GM19239 (cell line): Measurements from ENCODE around the gene BORCS5.

Experiments
- DNase-seq: peaks from one replicate; pipeline ENCODE4 v3.0.0; 2011; ENCODE audit warnings: low spot score; ENCODE audit not compliant: insufficient read length
- FAIRE-seq: peaks from 2 replicates; lab custom pipeline; 2011; peaks lifted over from hg19 to GRCh38; lab: Jason Lieb, UNC

Gene BORCS5

GRCh38 chr12:12425616-12426015 lies 68.7 kb downstream of the BORCS5 start:
- FAIRE-seq (no peak), DNase-seq (no peak)

GRCh38 chr12:12427568-12427967 lies 70.7 kb downstream of the BORCS5 start:
- FAIRE-seq (no peak), DNase-seq (no peak)

- no peak for FAIRE-seq
Observed at GRCh38 chr12:12428047-12428446, 71.2 kb downstream of the BORCS5 start.

GRCh38 chr12:12428961-12429657 lies 72.2 kb downstream of the BORCS5 start:
- no peak for FAIRE-seq
- DNase-seq: no peak

More at GRCh38 chr12:12428047-12428446, 71.2 kb downstream of the BORCS5 start:
- no peak for DNase-seq

GRCh38 chr12:12432364-12432763 lies 75.5 kb downstream of the BORCS5 start:
- DNase-seq: no peak
- FAIRE-seq: no peak

GRCh38 chr12:12433203-12433731 lies 76.4 kb downstream of the BORCS5 start:
- DNase-seq (no peak), FAIRE-seq (no peak)

- DNase-seq (no peak), FAIRE-seq (no peak)
Observed at GRCh38 chr12:12436831-12437345, 80.0 kb downstream of the BORCS5 start.

- DNase-seq (no peak), FAIRE-seq (no peak)
Observed at GRCh38 chr12:12439636-12440035, 82.8 kb downstream of the BORCS5 start.

- DNase-seq: no peak
- no peak for FAIRE-seq
Observed at GRCh38 chr12:12440784-12441428, 84.0 kb downstream of the BORCS5 start.

GRCh38 chr12:12441429-12441807 lies 84.5 kb downstream of the BORCS5 start:
- no peak for FAIRE-seq
- no peak for DNase-seq

- DNase-seq (no peak), FAIRE-seq (peak; percentile 14)
Observed at GRCh38 chr12:12441843-12442461, 85.1 kb downstream of the BORCS5 start.

GRCh38 chr12:12442548-12443071 lies 85.7 kb downstream of the BORCS5 start:
- FAIRE-seq (no peak), DNase-seq (no peak)

- DNase-seq: no peak
- no peak for FAIRE-seq
Observed at GRCh38 chr12:12443431-12443878, 86.6 kb downstream of the BORCS5 start.

- DNase-seq: no peak
- no peak for FAIRE-seq
Observed at GRCh38 chr12:12445165-12445881, 88.4 kb downstream of the BORCS5 start.

GRCh38 chr12:12445882-12446181 lies 89.0 kb downstream of the BORCS5 start:
- no peak for FAIRE-seq
- DNase-seq: no peak

- FAIRE-seq (no peak), DNase-seq (no peak)
Observed at GRCh38 chr12:12446786-12447185, 89.9 kb downstream of the BORCS5 start.

GRCh38 chr12:12447236-12447635 lies 90.4 kb downstream of the BORCS5 start:
- no peak for FAIRE-seq

GRCh38 chr12:12447837-12448236 lies 91.0 kb downstream of the BORCS5 start:
- DNase-seq (no peak), FAIRE-seq (no peak)

More at GRCh38 chr12:12447236-12447635, 90.4 kb downstream of the BORCS5 start:
- DNase-seq: no peak

- FAIRE-seq: no peak
- no peak for DNase-seq
Observed at GRCh38 chr12:12449533-12450025, 92.7 kb downstream of the BORCS5 start.

- FAIRE-seq: no peak
- no peak for DNase-seq
Observed at GRCh38 chr12:12450043-12450471, 93.2 kb downstream of the BORCS5 start.
